Transverse colon (tissue), 4 donors: ENCODE measurements around the gene GALNT2.

ENCODE experiments used
- EP300 ChIP-seq: sonication (generic); formaldehyde crosslinking; IDR thresholded peaks from one replicate; pipeline ENCODE4 v1.6.1; 2017; ENCODE audit warnings: antibody characterized with exemption, low read depth
- POLR2A ChIP-seq: fragments of 450-650 bp; IDR thresholded peaks from one replicate; pipeline ENCODE4 v1.6.1; 2016; ENCODE audit warnings: antibody characterized with exemption, mild to moderate bottlenecking, moderate library complexity
- POLR2AphosphoS5 ChIP-seq, 3 donors: sonication (generic); formaldehyde crosslinking; IDR thresholded peaks; one replicate each; pipeline ENCODE4 v1.6.1; 2016; ENCODE audit warnings: antibody characterized with exemption in 3 of 3
- TF ChIP-seq, protein P1 (sequence below), 5 experiments: fragments of 200-600 bp in 3 of 5; fragments of 450-650 bp in 2 of 5; sonication (generic) in 3 of 5; IDR thresholded peaks; 1 replicate in 2 of 5; 2 replicates in 3 of 5; pipeline ENCODE4 v1.5.1; 2016 to 2017; ENCODE audit warnings: antibody characterized with exemption in 5 of 5, inconsistent platforms in 3 of 5, mild to moderate bottlenecking in 2 of 5, moderate library complexity in 1 of 5

- TF ChIP-seq, protein P1, sequence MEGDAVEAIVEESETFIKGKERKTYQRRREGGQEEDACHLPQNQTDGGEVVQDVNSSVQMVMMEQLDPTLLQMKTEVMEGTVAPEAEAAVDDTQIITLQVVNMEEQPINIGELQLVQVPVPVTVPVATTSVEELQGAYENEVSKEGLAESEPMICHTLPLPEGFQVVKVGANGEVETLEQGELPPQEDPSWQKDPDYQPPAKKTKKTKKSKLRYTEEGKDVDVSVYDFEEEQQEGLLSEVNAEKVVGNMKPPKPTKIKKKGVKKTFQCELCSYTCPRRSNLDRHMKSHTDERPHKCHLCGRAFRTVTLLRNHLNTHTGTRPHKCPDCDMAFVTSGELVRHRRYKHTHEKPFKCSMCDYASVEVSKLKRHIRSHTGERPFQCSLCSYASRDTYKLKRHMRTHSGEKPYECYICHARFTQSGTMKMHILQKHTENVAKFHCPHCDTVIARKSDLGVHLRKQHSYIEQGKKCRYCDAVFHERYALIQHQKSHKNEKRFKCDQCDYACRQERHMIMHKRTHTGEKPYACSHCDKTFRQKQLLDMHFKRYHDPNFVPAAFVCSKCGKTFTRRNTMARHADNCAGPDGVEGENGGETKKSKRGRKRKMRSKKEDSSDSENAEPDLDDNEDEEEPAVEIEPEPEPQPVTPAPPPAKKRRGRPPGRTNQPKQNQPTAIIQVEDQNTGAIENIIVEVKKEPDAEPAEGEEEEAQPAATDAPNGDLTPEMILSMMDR (IDR thresholded peaks at IDR 0.05) = no peak
- TF ChIP-seq POLR2A = no peak
- TF ChIP-seq POLR2AphosphoS5 (IDR thresholded peaks at IDR 0.05) = no peak
- TF ChIP-seq EP300 = no peak
Measured at GRCh38 chr1:230191855-230192254, 124.8 kb downstream of the GALNT2 start.
